K562 (cell line): ENCODE results near the gene C11orf98. TPM values are rescaled to one million over a fixed set of nuclear protein-coding genes. Genes with fewer than 3 reads are reported as not detected.

ENCODE experiments used
- ADNP ChIP-seq: fragments of 200-800 bp; sonication (Bioruptor generic); IDR thresholded peaks from 2 replicates; pipeline ENCODE4 v1.6.1; 2016; ENCODE audit warnings: missing genetic modification characterization, missing compliant biosample characterization
- CHCHD3 ChIP-seq: fragments of 250-450 bp; sonication (Bioruptor Pico); IDR thresholded peaks from 2 replicates; pipeline ENCODE4 v2.1.2; 2022; ENCODE audit warnings: mild to moderate bottlenecking
- CREM ChIP-seq: IDR thresholded peaks from 2 replicates; pipeline ENCODE4 v1.6.1; 2014; ENCODE audit warnings: antibody characterized with exemption, low read depth
- CUX1 ChIP-seq: fragments of 200-800 bp; sonication (Bioruptor generic); IDR thresholded peaks from 2 replicates; pipeline ENCODE4 v1.6.1; 2016; ENCODE audit warnings: missing genetic modification characterization, missing compliant biosample characterization
- FOXK1 ChIP-seq: sonication (generic); formaldehyde crosslinking; IDR thresholded peaks from 2 replicates; pipeline ENCODE4 v1.8.0; 2022; ENCODE audit warnings: missing genetic modification reagents, mild to moderate bottlenecking, borderline replicate concordance
- GABPB1 ChIP-seq: sonication (generic); formaldehyde crosslinking; IDR thresholded peaks from 2 replicates; pipeline ENCODE4 v1.8.0; 2022; ENCODE audit warnings: mild to moderate bottlenecking, missing genetic modification reagents
- GMEB1 ChIP-seq: fragments of 250-450 bp; sonication (Bioruptor Pico); IDR thresholded peaks from 2 replicates; pipeline ENCODE4 v1.4.0; 2020; ENCODE audit warnings: mild to moderate bottlenecking
- HOMEZ ChIP-seq: fragments of 250-450 bp; sonication (Bioruptor Pico); IDR thresholded peaks from 2 replicates; pipeline ENCODE4 v1.4.0; 2020; ENCODE audit warnings: mild to moderate bottlenecking, moderate library complexity
- JUN ChIP-seq, 2 experiments: sonication (generic) in 1 of 2; formaldehyde crosslinking in 1 of 2; IDR thresholded peaks; 2 replicates each; pipeline versions ENCODE4 v1.6.1 to v1.8.0; 2012 to 2022; ENCODE audit warnings: borderline replicate concordance in 2 of 2, mild to moderate bottlenecking in 2 of 2, improper control_type of control experiment in 1 of 2, low read depth in 1 of 2, low read length in 1 of 2, missing genetic modification reagents in 1 of 2
- KAT8 ChIP-seq: fragments of 450-650 bp; IDR thresholded peaks from 2 replicates; pipeline ENCODE4 v1.6.1; 2016; ENCODE audit warnings: low read depth, mild to moderate bottlenecking
- KDM4B ChIP-seq, 2 experiments: fragments of 450-650 bp in 1 of 2; sonication (generic) in 1 of 2; IDR thresholded peaks; 2 replicates each; pipeline ENCODE4 v1.6.1; 2016 to 2017; ENCODE audit warnings: borderline replicate concordance in 2 of 2, antibody characterized with exemption in 1 of 2, low read depth in 1 of 2, mild to moderate bottlenecking in 1 of 2
- RCOR1 ChIP-seq, 2 experiments: IDR thresholded peaks; 2 replicates each; pipeline ENCODE4 v1.6.1; 2012; ENCODE audit warnings: low read depth in 2 of 2, low read length in 2 of 2, borderline replicate concordance in 1 of 2, improper control_type of control experiment in 1 of 2
- XRCC5 ChIP-seq: fragments of 200-400 bp; formaldehyde crosslinking; IDR thresholded peaks from 2 replicates; pipeline ENCODE4 v1.6.1; 2017; ENCODE audit warnings: low read depth, mild to moderate bottlenecking, low read length
- ZNF239 ChIP-seq: fragments of 250-450 bp; sonication (Bioruptor Pico); IDR thresholded peaks from 2 replicates; pipeline ENCODE4 v1.4.0; 2020; ENCODE audit warnings: mild to moderate bottlenecking
- ZNF512 ChIP-seq: IDR thresholded peaks from 2 replicates; pipeline ENCODE4 v1.6.1; 2016; ENCODE audit warnings: missing genetic modification characterization, missing compliant biosample characterization
- polyA plus RNA-seq, 8 experiments: library from polyadenylated mRNA; depleted of rRNA in 4 of 8; stranded (reverse) in 5 of 8; unstranded in 3 of 8; fragments of >200 nt; fragmentation: Nextera tagmentation in 2 of 8; fragmentation: Illumina TruSeq in 1 of 8; extraction: Ambion mirVana in 2 of 8; extraction: Trizol in 1 of 8; gene quantifications; 2 replicates each; pipeline versions ENCODE4 v1.2.1 to v1.2.3, GENCODE V29; 2011 to 2014; ENCODE audit warnings: inconsistent platforms in 1 of 8, missing spikeins in 1 of 8
- total RNA-seq, 7 experiments: library from RNA; depleted of rRNA in 6 of 7; stranded (reverse); fragments of >200 nt in 6 of 7; fragmentation: Illumina TruSeq in 2 of 7; extraction: Trizol in 2 of 7; gene quantifications; 2 replicates each; pipeline versions ENCODE4 v1.2.1 to v1.2.3, GENCODE V29; 2011 to 2021; ENCODE audit warnings: low replicate concordance in 1 of 7

C11orf98 gene
- total and polyA plus RNA-seq, 9 of the 15 experiments (the other 6 are each of a cell fraction or from before 2014, with no cell fraction given): 103 to 352 (median 218) TPM

- TF ChIP-seq CUX1 (CRISPR knock-in tag) (no peak), GMEB1 (CRISPR knock-in tag) (peak; percentile 4; the same call in 1 of the 2 replicates), CHCHD3 (0 out of 2 replicates have a peak, but pooled peaks have one; percentile 14), GABPB1 (CRISPR knock-in tag) (peak; percentile 84), ZNF512 (tag) (no peak), XRCC5 (peak; percentile 5; the same call in 1 of the 2 replicates), HOMEZ (CRISPR knock-in tag) (no peak), JUN (IDR thresholded peaks at IDR 0.05; ENCODE audit: borderline replicate concordance, low read depth, low read length) (peak; percentile 18; the same call in 1 of the 2 replicates), JUN (CRISPR knock-in tag; IDR thresholded peaks at IDR 0.05; ENCODE audit: borderline replicate concordance) (peak; percentile 83; the same call in 1 of the 2 replicates), RCOR1 (IDR thresholded peaks at IDR 0.05; ENCODE audit: borderline replicate concordance in 1 of 2, low read depth in 2 of 2, low read length in 2 of 2) (peak in 1 of 2 experiments; percentile 4; a peak in 1 of 4 replicates), CREM (peak; percentile 74), ADNP (tag) (no peak), FOXK1 (CRISPR knock-in tag) (peak; percentile 67; the same call in 1 of the 2 replicates), KDM4B (IDR thresholded peaks at IDR 0.05; ENCODE audit: borderline replicate concordance in 2 of 2, low read depth in 1 of 2) (peak in 1 of 2 experiments; percentile 63; a peak in 1 of 4 replicates), KAT8 (no peak), ZNF239 (CRISPR knock-in tag) (no peak)
Measured at GRCh38 chr11:62671608-62672389, 6.8 kb upstream of the C11orf98 start, which contains the start of the genes LBHD1 and UQCC3 (continued).
